ENCODE data around the gene FAM107B.

DNA sequence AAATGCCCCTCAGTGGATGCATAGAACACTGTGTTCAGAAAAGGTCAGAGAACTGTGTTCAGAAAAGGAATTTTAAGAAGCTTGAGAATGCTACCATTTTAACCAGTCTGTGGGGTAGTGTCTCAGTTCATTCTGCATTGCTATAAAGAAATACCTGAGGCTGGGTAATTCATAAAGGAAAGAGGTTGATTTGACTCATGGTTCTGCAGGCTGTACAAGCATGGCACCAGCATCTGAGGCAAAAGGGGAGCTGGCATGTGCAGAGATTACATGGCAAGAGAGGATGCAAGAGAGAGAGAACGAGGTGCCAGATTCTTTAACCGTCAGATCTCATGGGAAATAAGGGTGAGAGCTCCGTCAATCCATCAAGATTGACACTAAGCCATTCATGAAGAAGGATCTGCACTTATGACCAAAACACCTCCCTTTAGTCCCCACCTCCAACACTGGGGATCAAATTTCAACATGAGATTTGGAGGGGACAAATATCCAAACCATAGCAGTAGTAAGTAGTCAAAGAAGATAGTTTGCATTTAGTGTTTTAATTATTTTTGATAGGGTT, 119.8 kb downstream of the FAM107B start:
- TF ChIP-seq, protein P1, sequence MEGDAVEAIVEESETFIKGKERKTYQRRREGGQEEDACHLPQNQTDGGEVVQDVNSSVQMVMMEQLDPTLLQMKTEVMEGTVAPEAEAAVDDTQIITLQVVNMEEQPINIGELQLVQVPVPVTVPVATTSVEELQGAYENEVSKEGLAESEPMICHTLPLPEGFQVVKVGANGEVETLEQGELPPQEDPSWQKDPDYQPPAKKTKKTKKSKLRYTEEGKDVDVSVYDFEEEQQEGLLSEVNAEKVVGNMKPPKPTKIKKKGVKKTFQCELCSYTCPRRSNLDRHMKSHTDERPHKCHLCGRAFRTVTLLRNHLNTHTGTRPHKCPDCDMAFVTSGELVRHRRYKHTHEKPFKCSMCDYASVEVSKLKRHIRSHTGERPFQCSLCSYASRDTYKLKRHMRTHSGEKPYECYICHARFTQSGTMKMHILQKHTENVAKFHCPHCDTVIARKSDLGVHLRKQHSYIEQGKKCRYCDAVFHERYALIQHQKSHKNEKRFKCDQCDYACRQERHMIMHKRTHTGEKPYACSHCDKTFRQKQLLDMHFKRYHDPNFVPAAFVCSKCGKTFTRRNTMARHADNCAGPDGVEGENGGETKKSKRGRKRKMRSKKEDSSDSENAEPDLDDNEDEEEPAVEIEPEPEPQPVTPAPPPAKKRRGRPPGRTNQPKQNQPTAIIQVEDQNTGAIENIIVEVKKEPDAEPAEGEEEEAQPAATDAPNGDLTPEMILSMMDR (conservative IDR thresholded peaks at IDR 0.05) = no peak
- TF ChIP-seq ZFX (IDR thresholded peaks at IDR 0.05) = no peak
